ENCODE results near the gene SLC16A6.

GRCh38 chr17:68326681-68327080 lies 35.8 kb upstream of the SLC16A6 start:
- TF ChIP-seq POLR2A (IDR thresholded peaks at IDR 0.05) = no peak
- TF ChIP-seq POLR2AphosphoS5 (IDR thresholded peaks at IDR 0.05) = no peak
- TF ChIP-seq CTCF (IDR thresholded peaks at IDR 0.05) = no peak
- TF ChIP-seq EP300 (IDR thresholded peaks at IDR 0.05) = no peak

Data from suprapubic skin (tissue), 4 donors.